GM20000 (cell line): ENCODE data around the gene DMRT3.

Experiments used
- DNase-seq: peaks from one replicate; pipeline ENCODE4 v3.0.0; 2012; ENCODE audit warnings: low spot score
- TF ChIP-seq, protein P1 (sequence below): IDR thresholded peaks from 2 replicates; pipeline ENCODE4 v1.5.1; 2012; ENCODE audit warnings: mild to moderate bottlenecking, control low read depth; ENCODE audit errors: extremely low read depth, missing control alignments

DMRT3 gene

DNA sequence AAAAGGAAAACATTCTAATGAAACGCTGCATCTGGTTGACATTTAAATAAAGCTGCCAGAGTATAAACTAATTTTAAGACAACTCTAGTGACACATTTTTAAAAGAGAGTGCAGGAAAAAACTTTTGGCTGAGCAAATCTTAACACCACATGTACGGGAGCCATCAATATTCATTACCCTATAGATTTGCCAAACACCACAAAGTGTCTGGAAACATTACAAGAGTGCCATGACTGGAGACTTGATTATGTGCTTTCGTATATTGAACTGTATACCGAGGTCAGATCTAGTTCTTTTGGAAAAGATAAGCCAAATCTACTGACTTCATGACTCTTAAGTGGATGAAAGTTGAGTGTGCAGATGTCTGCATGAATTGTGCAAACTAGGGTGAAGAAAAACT, 63.1 kb downstream of the DMRT3 start:
- TF ChIP-seq, protein P1, sequence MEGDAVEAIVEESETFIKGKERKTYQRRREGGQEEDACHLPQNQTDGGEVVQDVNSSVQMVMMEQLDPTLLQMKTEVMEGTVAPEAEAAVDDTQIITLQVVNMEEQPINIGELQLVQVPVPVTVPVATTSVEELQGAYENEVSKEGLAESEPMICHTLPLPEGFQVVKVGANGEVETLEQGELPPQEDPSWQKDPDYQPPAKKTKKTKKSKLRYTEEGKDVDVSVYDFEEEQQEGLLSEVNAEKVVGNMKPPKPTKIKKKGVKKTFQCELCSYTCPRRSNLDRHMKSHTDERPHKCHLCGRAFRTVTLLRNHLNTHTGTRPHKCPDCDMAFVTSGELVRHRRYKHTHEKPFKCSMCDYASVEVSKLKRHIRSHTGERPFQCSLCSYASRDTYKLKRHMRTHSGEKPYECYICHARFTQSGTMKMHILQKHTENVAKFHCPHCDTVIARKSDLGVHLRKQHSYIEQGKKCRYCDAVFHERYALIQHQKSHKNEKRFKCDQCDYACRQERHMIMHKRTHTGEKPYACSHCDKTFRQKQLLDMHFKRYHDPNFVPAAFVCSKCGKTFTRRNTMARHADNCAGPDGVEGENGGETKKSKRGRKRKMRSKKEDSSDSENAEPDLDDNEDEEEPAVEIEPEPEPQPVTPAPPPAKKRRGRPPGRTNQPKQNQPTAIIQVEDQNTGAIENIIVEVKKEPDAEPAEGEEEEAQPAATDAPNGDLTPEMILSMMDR: no peak
- DNase-seq: no peak
